GM18951 (cell line): ENCODE measurements around the gene BATF2.
A peak's percentile ranks its signal among the peaks of the same experiment; 100 is the strongest.

ENCODE experiments used
- POLR2A ChIP-seq: IDR thresholded peaks from 4 replicates; pipeline ENCODE4 v1.6.1; 2011; ENCODE audit warnings: mild to moderate bottlenecking; ENCODE audit not compliant: insufficient read length, insufficient read depth; ENCODE audit errors: extremely low read depth
- in situ Hi-C: fragments of 300-500 bp; cut with MboI; formaldehyde crosslinking; loops from one replicate; pipeline ENCODE4 v1.12.0; 2022; ENCODE audit warnings: low sequenced_read_pairs, mixed read lengths, inconsistent platforms; ENCODE audit not compliant: unreplicated experiment

BATF2 gene, protein sequence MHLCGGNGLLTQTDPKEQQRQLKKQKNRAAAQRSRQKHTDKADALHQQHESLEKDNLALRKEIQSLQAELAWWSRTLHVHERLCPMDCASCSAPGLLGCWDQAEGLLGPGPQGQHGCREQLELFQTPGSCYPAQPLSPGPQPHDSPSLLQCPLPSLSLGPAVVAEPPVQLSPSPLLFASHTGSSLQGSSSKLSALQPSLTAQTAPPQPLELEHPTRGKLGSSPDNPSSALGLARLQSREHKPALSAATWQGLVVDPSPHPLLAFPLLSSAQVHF

DNA sequence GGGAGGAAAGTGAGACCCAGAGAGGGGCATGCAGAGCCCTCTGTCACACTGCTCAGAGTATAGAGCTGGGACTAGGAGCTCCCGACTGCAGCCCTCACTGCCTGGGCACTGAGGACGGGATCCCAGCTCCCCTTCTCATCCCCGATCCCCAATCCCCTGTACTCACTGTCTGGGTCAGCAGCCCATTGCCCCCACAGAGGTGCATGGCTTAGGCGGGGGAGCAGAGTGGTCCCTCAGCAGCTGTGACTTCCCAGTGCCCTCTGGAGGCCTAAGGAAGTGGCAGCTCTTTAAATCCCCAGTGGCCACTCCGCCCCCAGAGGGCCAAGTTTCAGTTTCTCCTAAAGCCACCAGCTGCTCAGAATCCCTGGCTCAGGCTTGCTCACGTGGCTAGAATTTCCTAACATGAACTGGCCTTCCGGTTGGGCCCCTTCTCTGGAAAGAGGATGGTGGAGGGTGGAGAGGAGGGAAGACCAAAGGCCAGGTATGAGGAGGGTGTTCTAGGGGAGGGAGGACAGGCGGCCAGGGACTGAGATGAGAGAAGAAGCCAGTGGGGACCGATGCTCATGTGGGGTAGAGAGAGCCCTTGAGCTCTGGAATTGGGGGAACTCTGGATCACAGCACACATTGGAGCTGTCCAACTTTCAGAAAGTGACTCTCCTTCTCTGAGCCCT, at the start of gene BATF2:
Gene BATF2, minus strand, starts transcription at position 262 of the 671 bp plus-strand sequence. Its CDS starts 57 bp downstream, at position 205.
- in situ Hi-C loops, result no loop called here
- peak; percentile 32 for TF ChIP-seq POLR2A

DNA sequence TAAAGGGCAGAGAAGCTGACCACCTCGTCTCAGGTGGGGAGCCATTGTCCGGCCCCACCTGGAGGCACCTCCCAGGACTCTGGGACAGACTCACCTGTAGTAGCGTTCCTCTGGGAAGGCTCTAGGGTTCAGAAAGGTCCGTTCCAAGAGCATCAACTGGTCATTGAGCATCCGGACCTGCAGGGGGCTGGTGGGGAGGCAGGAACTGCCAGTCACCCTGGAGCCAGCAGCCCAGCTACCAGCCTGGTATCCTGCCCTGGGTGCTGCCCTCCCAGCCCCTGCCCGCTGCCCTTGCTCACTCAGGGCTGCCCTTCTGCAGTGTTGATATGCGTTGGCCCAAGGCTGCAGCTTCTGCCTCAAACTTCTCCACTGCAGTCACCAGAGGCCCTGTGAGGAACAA, 49.0 kb upstream of the BATF2 start:
- in situ Hi-C loops, result no loop called here

DNA sequence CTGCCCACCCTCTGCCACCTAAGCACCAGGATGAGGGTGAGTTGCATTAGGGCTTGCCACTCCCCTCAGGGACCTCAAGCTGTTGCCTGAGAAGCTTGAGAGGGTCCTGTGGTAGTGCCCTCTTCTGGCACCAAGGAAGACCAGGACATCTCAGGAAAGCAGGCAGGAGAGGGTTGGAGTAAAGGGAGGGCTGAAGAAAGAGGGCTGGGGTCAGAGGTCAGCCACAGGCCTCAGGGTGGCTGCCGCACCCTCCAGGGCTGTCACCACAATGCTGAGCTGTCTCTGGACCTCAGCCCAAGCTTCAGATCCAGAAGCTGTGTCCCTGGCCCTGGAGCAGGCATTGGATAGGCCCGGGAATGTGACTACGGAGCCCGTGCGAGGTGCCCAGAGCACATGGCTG, 48.3 kb upstream of the BATF2 start:
- TF ChIP-seq POLR2A, result no peak
- in situ Hi-C loops, result no loop called here

More for the DNA sequence above, 49.0 kb upstream of the BATF2 start:
- no peak for TF ChIP-seq POLR2A

DNA sequence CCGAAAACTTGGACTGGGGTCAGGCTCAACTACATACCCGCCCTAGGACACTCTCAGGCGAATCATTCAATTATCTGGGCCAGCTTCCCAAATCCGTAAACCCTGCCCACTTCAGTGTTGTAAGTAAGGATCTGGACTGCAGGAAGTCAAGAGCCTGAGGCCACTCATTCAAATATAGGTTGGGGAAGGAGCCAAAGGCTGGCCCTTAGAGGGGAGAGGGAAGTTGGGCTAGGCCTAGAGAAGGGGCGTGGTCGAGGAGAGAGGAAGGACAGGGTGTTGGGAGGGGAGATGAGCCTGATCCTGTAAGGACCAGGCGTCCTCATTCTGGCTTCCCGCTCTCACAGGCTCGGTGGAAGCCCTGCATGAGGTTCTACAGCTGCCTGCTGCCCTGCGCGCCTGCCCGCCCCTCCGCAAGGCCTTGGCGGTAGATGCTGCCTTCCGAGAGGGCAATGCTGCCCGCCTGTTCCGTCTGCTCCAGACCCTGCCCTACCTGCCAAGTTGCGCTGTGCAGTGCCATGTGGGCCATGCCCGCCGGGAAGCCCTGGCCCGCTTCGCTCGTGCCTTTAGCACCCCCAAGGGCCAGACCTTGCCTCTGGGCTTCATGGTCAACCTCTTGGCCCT, 47.2 kb upstream of the BATF2 start:
- in situ Hi-C loops, result no loop called here
- no peak for TF ChIP-seq POLR2A

DNA sequence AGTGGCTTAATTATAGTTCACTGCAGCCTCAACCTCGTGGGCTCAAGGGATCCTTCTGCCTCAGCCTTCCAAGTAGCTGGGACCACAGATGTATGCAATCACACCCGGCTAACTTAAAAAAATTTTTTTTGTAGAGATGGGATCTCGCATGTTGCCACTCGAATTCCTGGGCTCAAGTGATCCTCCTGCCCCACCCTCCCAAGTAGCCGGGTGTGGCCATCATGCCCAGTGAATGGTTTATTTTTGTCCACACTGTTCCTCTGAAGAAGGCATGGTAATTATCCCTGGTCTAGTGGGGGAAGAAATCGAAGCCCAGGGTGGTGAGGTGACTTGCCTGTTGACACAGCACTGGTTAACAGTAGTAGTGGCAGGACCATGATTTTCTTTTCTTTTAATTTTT, 46.1 kb upstream of the BATF2 start:
- no peak for TF ChIP-seq POLR2A
- in situ Hi-C loops, result no loop called here

DNA sequence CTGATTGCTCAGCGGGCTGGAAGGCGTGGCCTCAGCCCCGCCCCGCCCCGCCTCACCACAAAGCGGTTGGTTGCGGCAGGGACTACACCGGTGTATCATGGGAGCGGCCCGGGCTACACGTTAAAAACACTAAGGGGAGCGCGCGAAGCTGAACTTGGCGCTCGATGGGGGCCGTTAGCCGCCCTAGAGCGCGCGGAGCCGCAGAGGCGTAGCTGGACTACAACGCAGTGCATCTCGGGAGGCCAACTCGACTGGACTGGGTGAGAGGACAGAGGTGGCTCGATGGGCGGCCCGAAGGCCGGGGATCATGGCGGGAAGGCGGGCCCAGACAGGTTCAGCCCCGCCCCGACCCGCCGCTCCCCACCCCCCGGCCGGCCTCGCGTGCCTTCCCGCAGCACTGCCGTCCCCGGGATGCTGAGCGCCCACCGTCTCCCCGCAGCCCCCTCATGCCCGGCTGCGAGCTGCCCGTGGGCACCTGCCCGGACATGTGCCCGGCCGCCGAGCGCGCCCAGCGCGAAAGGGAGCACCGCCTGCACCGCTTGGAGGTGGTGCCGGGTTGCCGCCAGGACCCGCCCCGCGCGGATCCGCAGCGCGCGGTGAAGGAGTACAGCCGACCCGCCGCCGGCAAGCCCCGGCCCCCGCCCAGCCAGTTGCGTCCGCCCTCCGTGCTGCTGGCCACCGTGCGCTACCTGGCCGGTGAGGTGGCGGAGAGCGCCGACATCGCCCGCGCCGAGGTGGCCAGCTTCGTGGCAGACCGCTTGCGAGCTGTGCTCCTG, 44.3 kb upstream of the BATF2 start, which contains the start of gene SAC3D1:
Gene SAC3D1, plus strand, starts transcription at position 364 of the 776 bp plus-strand sequence. Its CDS starts 83 bp downstream, at position 447.
- TF ChIP-seq POLR2A, result peak; percentile 66
- in situ Hi-C loops, result no loop called here

DNA sequence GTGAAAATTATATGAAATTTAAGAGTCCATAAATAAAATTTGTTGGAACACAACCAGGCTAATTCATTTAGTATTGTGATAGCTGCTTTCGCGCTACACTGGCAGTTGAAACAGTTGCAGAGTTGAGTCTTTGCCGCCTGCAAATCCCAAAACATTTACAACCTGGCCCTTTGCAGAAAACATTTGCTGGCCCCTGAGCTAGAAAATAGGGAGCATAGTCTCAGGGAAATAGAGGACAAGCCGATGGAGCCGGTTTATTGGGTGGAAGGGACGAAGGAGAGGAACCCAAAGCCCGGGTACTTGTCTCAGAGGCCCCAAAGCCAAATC, 43.7 kb upstream of the BATF2 start:
- TF ChIP-seq POLR2A, result no peak
- in situ Hi-C loops, result no loop called here

DNA sequence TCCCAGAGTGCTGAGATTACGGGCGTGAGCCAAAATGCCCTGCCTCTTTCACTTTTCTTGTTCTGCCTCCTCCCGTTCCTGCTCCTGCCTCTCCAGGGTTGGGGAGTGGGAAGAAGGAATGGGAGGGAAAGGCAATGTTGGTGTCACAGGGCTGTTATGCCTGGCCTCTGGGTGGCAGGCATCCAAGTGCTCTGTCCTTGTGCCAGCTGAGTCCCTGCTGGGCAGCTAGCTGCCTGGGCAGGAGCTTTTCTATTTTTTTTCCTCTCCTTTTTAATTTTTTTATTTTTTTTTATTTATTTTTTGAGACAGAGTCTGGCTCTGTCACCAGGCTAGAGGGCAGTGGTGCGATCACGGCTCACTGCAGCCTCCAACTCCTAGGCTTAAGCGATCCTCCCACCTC, 40.2 kb upstream of the BATF2 start:
- in situ Hi-C loops, result no loop called here
- no peak for TF ChIP-seq POLR2A

DNA sequence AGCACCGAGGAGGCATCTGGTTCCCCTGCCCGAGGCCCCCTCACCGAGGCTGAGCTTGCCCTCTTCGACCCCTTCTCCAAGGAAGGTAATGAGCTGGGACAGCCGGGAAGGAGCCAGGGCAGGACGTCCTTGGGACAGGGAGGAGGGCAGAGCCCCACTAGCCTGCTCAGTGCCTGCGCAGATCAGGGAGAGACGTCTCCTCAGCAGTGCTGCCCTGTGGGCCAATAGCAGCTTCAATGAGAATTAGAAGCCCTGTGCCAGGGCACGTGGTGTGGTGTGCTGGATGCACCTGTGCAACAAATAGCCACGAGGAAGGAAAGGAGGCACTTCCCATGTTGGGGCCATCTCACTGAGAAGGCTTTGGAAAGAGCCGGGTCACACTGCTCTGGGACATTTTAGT, 38.8 kb upstream of the BATF2 start:
- in situ Hi-C loops, result no loop called here
- no peak for TF ChIP-seq POLR2A

DNA sequence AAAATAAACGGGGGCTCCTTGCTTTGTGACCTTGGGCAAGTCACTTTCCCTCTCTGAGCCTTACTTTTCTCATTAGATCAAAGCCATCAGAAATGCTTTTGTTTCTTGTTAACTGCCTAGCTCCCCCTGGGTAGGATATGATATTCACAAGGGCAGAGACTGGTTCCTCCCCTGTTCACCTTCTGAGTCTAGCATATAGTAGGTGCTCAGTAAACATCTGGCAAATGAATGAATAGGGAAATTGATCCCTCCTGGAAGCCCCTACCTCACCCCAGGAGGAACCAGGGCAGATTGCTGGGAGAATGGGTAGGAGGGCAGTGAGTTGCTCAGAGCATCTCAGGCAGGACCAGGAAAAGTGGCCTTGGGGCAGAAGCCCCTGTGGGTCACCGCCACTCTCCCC, 37.7 kb upstream of the BATF2 start:
- in situ Hi-C loops, result no loop called here
- TF ChIP-seq POLR2A, result no peak

DNA sequence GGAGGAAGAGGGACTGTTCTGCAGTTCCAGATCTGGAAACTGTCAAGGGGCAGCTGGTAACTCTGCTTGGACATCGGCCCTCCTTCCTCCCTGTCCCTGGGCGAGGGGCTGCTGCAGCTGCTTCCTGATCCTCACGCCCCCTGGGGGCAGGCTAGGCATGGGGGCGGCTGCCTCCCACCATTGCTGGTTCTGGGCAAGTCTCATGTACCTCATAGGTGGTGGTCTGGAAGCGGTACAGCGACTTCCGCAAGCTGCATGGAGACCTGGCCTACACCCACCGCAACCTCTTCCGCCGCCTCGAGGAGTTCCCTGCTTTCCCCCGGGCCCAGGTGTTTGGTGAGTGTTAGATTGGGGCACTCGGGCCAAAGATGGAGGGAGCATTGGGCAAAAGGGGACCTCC, 35.4 kb upstream of the BATF2 start:
- in situ Hi-C loops, result no loop called here

DNA sequence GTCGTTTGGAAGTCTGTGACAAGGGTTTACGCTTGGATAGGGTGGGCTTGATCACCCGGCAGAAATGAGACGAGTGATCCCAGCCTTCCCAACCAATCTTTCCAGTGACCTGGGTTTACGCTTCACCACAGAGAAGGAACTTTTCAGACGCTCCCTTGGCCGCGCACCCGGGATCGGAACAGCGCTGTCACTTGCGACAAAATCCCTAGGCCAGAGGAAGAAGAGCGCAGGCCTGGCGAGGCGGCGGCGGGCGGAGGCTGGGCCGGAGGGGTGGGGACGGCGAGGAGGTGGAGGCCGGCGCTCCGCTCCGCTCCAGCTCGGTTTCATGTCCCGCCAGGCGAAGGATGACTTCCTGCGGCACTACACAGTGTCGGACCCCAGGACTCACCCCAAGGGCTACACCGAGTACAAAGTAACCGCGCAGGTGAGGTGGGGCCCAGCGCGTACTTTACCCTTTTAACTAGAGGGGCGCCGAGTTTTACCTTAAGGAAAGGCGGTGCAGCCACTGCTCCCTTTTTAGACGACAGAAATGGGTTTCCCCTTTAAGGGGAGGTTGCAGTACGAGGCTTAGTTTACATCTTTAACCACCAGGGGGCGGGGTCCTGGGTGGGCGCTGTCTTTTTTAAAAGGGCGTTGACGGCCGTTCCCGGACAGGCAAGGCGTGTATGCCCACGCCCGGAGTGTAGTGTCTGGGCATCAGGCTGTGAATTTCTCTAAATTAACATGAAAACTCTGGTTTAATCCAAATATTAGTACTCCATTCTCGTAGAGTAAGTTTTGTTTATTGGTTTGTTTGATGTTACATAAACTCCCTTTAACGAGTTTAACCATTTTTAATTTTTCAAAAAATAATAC, 30.7 kb upstream of the BATF2 start, which contains the start of gene SNX15:
Gene SNX15, plus strand, starts transcription at position 227 of the 855 bp plus-strand sequence. Its CDS starts 99 bp downstream, at position 326.
- TF ChIP-seq POLR2A, result peak; percentile 72
- in situ Hi-C loops, result no loop called here

More for the DNA sequence above, 35.4 kb upstream of the BATF2 start:
- TF ChIP-seq POLR2A, result no peak
